Gastrocnemius medialis (tissue), 4 donors: ENCODE results near the gene GAREM1. TPM values are rescaled to one million over a fixed set of nuclear protein-coding genes. Genes with fewer than 3 reads are reported as not detected.

Experiments used
- ATAC-seq, 2 donors: fragments of 150-250 bp; one replicate each; pipeline ENCODE4 v1.9.1; 2016
- DNase-seq, 2 donors: peaks; one replicate each; pipeline ENCODE4 v3.0.0-alpha.2; 2019
- H3K27ac ChIP-seq, 4 donors: fragments of 200-600 bp; sonication (generic); 1 replicate in 1 of 4; 2 replicates in 3 of 4; pipeline ENCODE4 v1.5.1; 2016 to 2018; ENCODE audit warnings: mild to moderate bottlenecking in 2 of 4, moderate library complexity in 1 of 4
- H3K27me3 ChIP-seq, 3 donors: fragments of 200-600 bp; sonication (generic) in 2 of 3; 1 replicate in 1 of 3; 2 replicates in 2 of 3; pipeline versions ENCODE4 v1.5.1 to v1.6.0; 2016 to 2019; ENCODE audit warnings: mild to moderate bottlenecking in 1 of 3, moderate library complexity in 1 of 3
- H3K36me3 ChIP-seq, 2 donors: fragments of 200-600 bp; sonication (generic) in 1 of 2; one replicate each; pipeline ENCODE4 v1.5.1; 2017 to 2018
- H3K4me1 ChIP-seq, 2 donors: fragments of 200-600 bp; sonication (generic) in 1 of 2; one replicate each; pipeline ENCODE4 v1.5.1; 2016 to 2017; ENCODE audit warnings: mild to moderate bottlenecking in 2 of 2
- H3K4me3 ChIP-seq, 4 donors: fragments of 200-600 bp; sonication (generic) in 3 of 4; 1 replicate in 1 of 4; 2 replicates in 3 of 4; pipeline ENCODE4 v1.5.1; 2016 to 2019; ENCODE audit warnings: mild to moderate bottlenecking in 2 of 4
- H3K9me3 ChIP-seq, 3 donors: fragments of 200-600 bp; sonication (generic) in 2 of 3; 1 replicate in 1 of 3; 2 replicates in 2 of 3; pipeline ENCODE4 v1.5.1; 2016 to 2019
- POLR2A ChIP-seq, 2 donors: fragments of 450-650 bp; IDR thresholded peaks; one replicate each; pipeline ENCODE4 v1.6.1; 2017; ENCODE audit warnings: antibody characterized with exemption in 2 of 2, mild to moderate bottlenecking in 2 of 2, moderate library complexity in 2 of 2
- in situ Hi-C, 4 donors: fragments of 200-750 bp; cut with MboI; loops; one replicate each; pipeline versions ENCODE4 v1.15.0 to v1.8.0; 2017; ENCODE audit warnings: low sequenced_read_pairs in 4 of 4
- intact Hi-C: fragments of 100-400 bp; cut with DNase I; formaldehyde crosslinking; loops from one replicate; pipeline ENCODE4 v1.15.1; 2023; ENCODE audit warnings: low total_unique reads
- total RNA-seq, 4 donors: library from RNA; depleted of rRNA; stranded (reverse); fragments of >200 nt; gene quantifications; one replicate each; pipeline versions ENCODE4 v1.1.0 to v1.2.3, GENCODE V29; 2016
- TF ChIP-seq, protein P1 (sequence below), 5 experiments: fragments of 450-650 bp in 3 of 5; fragments of 200-600 bp in 2 of 5; sonication (generic) in 2 of 5; IDR thresholded peaks in 4 of 5; conservative IDR thresholded peaks in 1 of 5; 1 replicate in 4 of 5; 2 replicates in 1 of 5; pipeline ENCODE4 v1.5.1; 2016 to 2019; ENCODE audit warnings: antibody characterized with exemption in 5 of 5, mild to moderate bottlenecking in 3 of 5, moderate library complexity in 3 of 5

The GAREM1 gene
- total RNA-seq, 4 donors from 2014 or later: 13.4 to 21.9 (median 16.4) TPM

DNA sequence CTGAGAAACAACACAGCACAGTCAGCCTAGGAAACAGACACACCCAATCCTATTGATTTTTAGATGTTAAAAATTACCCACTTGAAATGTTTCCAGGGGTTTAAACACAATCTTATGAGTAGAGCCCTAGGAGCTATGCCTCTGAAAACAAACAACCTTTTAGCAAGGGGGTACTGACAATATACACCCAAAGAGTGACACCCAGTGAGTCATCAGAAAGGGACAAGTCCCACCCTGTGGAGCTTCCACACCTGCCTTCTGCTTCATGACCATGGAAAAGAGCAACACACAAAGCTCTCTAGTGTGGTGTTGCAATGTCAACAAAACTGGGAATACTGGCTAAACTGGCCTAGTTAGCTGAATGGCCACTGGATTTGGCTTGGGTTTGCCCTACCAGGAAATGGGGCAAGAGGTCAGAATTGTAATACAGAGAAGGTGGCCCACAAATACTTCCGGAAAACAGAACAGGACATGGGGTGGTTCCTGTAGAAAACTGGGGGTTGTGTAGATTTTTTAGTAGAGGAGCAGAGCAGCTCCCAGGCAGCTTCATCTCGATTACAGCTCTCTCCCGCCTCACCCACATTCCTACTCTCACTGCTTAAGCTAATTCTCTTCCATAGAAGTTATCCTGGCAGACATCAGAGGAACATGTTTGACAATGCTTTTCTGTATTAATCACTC lies 98.2 kb downstream of the GAREM1 start:
- Histone ChIP-seq H3K36me3 (no peaks in the 10 kb centered on the region), H3K9me3 (no peaks in the 10 kb centered on the region), H3K4me3 (no peak overlapping the region), H3K4me1 (peaks cover 20 to 34% of the 10 kb centered on the region in 2 donors), H3K27ac (peak overlapping the region in 1 of 4 donors; percentile 15), H3K27me3 (no peaks in the 10 kb centered on the region)
- in situ Hi-C loops: no loop called here
- DNase-seq: no peak
- no peak for ATAC-seq
- intact Hi-C loops: no loop called here
- no peak for TF ChIP-seq POLR2A (IDR thresholded peaks at IDR 0.05)

DNA sequence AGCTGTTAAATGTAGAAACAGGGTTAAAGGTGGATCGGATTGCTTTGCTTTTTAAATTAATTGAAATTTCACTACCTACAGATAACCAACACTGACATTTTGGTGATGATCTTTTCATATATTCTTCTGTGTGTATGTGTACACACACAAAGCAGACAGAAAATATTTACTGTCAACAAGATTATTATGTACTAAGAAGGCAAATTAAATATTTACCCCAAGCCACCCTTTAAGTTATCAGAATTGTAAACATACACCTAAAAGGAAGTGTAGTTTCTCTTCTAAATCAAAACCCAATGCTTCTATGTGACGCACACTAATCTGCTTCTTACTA lies 98.7 kb downstream of the GAREM1 start:
- Histone ChIP-seq H3K36me3 (no peaks in the 10 kb centered on the region), H3K9me3 (no peaks in the 10 kb centered on the region), H3K4me3 (no peak overlapping the region), H3K27me3 (no peaks in the 10 kb centered on the region), H3K27ac (no peak overlapping the region), H3K4me1 (peaks cover 20 to 34% of the 10 kb centered on the region in 2 donors)
- TF ChIP-seq, protein P1, sequence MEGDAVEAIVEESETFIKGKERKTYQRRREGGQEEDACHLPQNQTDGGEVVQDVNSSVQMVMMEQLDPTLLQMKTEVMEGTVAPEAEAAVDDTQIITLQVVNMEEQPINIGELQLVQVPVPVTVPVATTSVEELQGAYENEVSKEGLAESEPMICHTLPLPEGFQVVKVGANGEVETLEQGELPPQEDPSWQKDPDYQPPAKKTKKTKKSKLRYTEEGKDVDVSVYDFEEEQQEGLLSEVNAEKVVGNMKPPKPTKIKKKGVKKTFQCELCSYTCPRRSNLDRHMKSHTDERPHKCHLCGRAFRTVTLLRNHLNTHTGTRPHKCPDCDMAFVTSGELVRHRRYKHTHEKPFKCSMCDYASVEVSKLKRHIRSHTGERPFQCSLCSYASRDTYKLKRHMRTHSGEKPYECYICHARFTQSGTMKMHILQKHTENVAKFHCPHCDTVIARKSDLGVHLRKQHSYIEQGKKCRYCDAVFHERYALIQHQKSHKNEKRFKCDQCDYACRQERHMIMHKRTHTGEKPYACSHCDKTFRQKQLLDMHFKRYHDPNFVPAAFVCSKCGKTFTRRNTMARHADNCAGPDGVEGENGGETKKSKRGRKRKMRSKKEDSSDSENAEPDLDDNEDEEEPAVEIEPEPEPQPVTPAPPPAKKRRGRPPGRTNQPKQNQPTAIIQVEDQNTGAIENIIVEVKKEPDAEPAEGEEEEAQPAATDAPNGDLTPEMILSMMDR (IDR thresholded peaks at IDR 0.05 in 4 of 5, conservative IDR thresholded peaks at IDR 0.05 in 1 of 5): no peak
- no peak for TF ChIP-seq POLR2A (IDR thresholded peaks at IDR 0.05)
- DNase-seq (no peak), ATAC-seq (no peak)
- in situ Hi-C loops: no loop called here
- intact Hi-C loops: no loop called here

DNA sequence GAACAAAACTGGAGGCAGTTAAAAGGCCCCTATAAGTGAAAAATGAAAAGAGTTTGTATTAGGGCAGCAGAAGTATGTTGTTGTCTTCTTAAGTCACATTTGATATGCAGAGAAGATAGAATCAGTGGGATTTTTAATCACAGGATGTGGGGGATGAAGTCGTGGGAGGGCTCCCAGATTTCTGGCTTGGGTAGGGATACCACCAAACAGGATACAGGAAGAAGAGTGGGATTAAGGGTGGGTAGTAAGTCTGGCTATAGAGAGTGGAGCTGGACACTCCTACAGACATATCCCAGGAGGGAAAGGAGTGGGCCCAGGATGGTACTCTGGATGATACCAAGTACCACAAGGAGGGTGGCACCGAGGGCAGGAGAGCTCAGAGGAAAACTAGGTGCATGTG lies 99.3 kb downstream of the GAREM1 start:
- no peak for ATAC-seq
- TF ChIP-seq POLR2A (IDR thresholded peaks at IDR 0.05): no peak
- TF ChIP-seq, protein P1 (IDR thresholded peaks at IDR 0.05 in 4 of 5, conservative IDR thresholded peaks at IDR 0.05 in 1 of 5): no peak
- in situ Hi-C loops: no loop called here
- Histone ChIP-seq H3K4me3 (no peak overlapping the region), H3K4me1 (peaks cover 20 to 34% of the 10 kb centered on the region in 2 donors), H3K27ac (no peak overlapping the region), H3K27me3 (no peaks in the 10 kb centered on the region), H3K36me3 (no peaks in the 10 kb centered on the region), H3K9me3 (no peaks in the 10 kb centered on the region)
- intact Hi-C loops: no loop called here
- no peak for DNase-seq

DNA sequence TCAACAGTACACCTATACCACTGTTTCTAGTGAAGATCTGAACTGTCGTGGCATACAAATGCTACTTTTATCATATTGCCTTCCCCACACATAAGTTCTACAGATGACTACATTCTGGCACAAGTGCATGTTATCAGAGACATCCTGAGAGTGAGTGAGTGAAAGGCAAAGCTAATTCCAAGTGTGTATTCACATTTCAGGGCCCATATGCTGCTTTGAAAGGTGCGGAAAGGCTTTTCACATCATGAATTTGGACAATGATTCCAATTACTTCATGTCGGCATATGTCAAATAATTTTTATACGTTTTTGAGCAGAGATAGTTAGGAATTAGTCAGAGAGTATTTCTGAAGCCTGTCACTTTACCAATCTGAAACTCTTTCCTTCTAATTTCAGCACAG lies 101.7 kb downstream of the GAREM1 start:
- intact Hi-C loops: no loop called here

DNA sequence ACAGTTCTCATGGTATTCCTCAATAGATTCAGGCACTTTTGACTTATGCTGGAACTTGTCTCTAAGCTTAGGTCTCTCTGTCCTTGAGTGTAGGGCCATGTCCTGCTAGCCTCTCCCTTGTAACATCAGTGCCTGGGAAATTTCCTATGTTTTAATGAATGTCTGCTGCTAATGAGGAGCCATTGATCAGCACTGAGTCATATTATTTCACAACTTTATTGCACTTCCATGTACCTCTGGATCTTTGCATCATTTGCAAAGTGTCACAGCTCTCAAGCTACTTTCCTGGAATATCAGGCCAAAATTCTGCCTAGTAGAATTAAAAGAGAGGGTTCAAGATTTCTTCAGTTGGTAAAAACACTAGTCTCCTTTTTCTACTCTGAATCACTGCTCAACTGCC lies 102.5 kb downstream of the GAREM1 start:
- ATAC-seq (no peak), DNase-seq (no peak)
- TF ChIP-seq POLR2A (IDR thresholded peaks at IDR 0.05): no peak
- TF ChIP-seq, protein P1 (IDR thresholded peaks at IDR 0.05 in 4 of 5, conservative IDR thresholded peaks at IDR 0.05 in 1 of 5): no peak
- Histone ChIP-seq H3K4me3 (no peak overlapping the region), H3K27ac (no peak overlapping the region), H3K27me3 (no peaks in the 10 kb centered on the region), H3K36me3 (no peaks in the 10 kb centered on the region), H3K4me1 (peaks cover 5 to 18% of the 10 kb centered on the region in 2 donors), H3K9me3 (no peaks in the 10 kb centered on the region)
- in situ Hi-C loops (no loop called here), intact Hi-C loops (no loop called here)

More for the DNA sequence above, 101.7 kb downstream of the GAREM1 start:
- Histone ChIP-seq H3K4me3 (no peak overlapping the region), H3K4me1 (peaks cover 13 to 26% of the 10 kb centered on the region in 2 donors), H3K27me3 (no peaks in the 10 kb centered on the region), H3K36me3 (no peaks in the 10 kb centered on the region), H3K27ac (no peak overlapping the region), H3K9me3 (no peaks in the 10 kb centered on the region)
- ATAC-seq (no peak), DNase-seq (no peak)
- in situ Hi-C loops: no loop called here
- TF ChIP-seq POLR2A (IDR thresholded peaks at IDR 0.05): no peak
- TF ChIP-seq, protein P1 (IDR thresholded peaks at IDR 0.05 in 4 of 5, conservative IDR thresholded peaks at IDR 0.05 in 1 of 5): no peak
